B cell (primary cell): ENCODE results near the gene LEMD1. TPM values are rescaled to one million over a fixed set of nuclear protein-coding genes. Genes with fewer than 3 reads are reported as not detected.

Experiments used
- ATAC-seq: fragments of 200-7000 bp; cut with Tn5 transposase; one replicate; pipeline ENCODE4 v1.10.0; 2021; ENCODE audit warnings: low read depth, mild to moderate bottlenecking, moderate number of reproducible peaks, moderate library complexity
- CTCF ChIA-PET: fragments of 350-600 bp; sonication (Branson Sonifier 250); formaldehyde crosslinking; loops from one replicate; lab custom pipeline; 2021; ENCODE audit warnings: antibody characterized with exemption, inconsistent platforms; lab: Charles Lee
- POLR2A ChIA-PET: fragments of 350-600 bp; sonication (Branson Sonifier 250); formaldehyde crosslinking; loops from one replicate; lab custom pipeline; 2021; ENCODE audit warnings: antibody characterized with exemption; lab: Charles Lee
- DNase-seq: peaks from one replicate; pipeline ENCODE4 v3.0.0; 2013
- H2AFZ ChIP-seq: 2 replicates; pipeline ENCODE4 v1.6.1; 2012; ENCODE audit warnings: mild to moderate bottlenecking, low read depth, low read length; ENCODE audit not compliant: insufficient read depth, poor library complexity, severe bottlenecking
- H3K27ac ChIP-seq, 2 donors: 1 replicate in 1 of 2; 2 replicates in 1 of 2; pipeline ENCODE4 v1.5.1; 2012 to 2013; ENCODE audit warnings: low read length in 2 of 2, mild to moderate bottlenecking in 2 of 2, moderate library complexity in 1 of 2
- H3K27me3 ChIP-seq, 4 experiments: fragments of 200-600 bp in 1 of 4; sonication (generic) in 1 of 4; replicated peaks in 1 of 4; 1 replicate in 2 of 4; 2 replicates in 2 of 4; pipeline versions ENCODE4 v1.6.1 to v1.7.0; 2013 to 2016; ENCODE audit warnings: low read length in 3 of 4, mild to moderate bottlenecking in 2 of 4, mixed read lengths in 1 of 4, moderate library complexity in 1 of 4; ENCODE audit not compliant: insufficient read depth in 4 of 4, control insufficient read depth in 3 of 4; ENCODE audit errors: control extremely low read depth in 1 of 4
- H3K36me3 ChIP-seq, 2 experiments: replicated peaks in 1 of 2; 1 replicate in 1 of 2; 2 replicates in 1 of 2; pipeline versions ENCODE4 v1.6.1 to v1.7.1; 2013; ENCODE audit warnings: low read length in 1 of 2; ENCODE audit not compliant: insufficient read depth in 2 of 2, control insufficient read depth in 1 of 2; ENCODE audit errors: control extremely low read depth in 1 of 2, extremely low read depth in 1 of 2
- H3K4me1 ChIP-seq, 2 donors: fragments of 200-600 bp in 1 of 2; sonication (generic) in 1 of 2; 1 replicate in 1 of 2; 2 replicates in 1 of 2; pipeline versions ENCODE4 v1.5.1 to v1.6.1; 2013 to 2017; ENCODE audit warnings: low read length in 2 of 2; ENCODE audit not compliant: control insufficient read depth in 2 of 2, insufficient read depth in 2 of 2
- H3K4me2 ChIP-seq: replicated peaks from 2 replicates; pipeline ENCODE3; 2012; ENCODE audit warnings: mild to moderate bottlenecking, low read depth, low read length; ENCODE audit not compliant: poor library complexity, severe bottlenecking
- H3K4me3 ChIP-seq, 5 experiments: fragments of 200-600 bp in 1 of 5; sonication (generic) in 1 of 5; 1 replicate in 3 of 5; 2 replicates in 2 of 5; pipeline versions ENCODE4 v1.5.1 to v1.7.0; 2011 to 2016; ENCODE audit warnings: low read length in 4 of 5, mild to moderate bottlenecking in 4 of 5, low read depth in 2 of 5, control low read depth in 1 of 5, moderate library complexity in 1 of 5; ENCODE audit not compliant: insufficient read depth in 1 of 5; ENCODE audit errors: control extremely low read depth in 1 of 5, extremely low read depth in 1 of 5
- H3K79me2 ChIP-seq: fragments of 200-600 bp; sonication (generic); one replicate; pipeline ENCODE4 v1.6.0; 2016; ENCODE audit warnings: low read length; ENCODE audit not compliant: control insufficient read depth, insufficient read depth
- H3K9ac ChIP-seq: fragments of 200-600 bp; sonication (generic); 2 replicates; pipeline ENCODE4 v1.6.1; 2017; ENCODE audit warnings: mild to moderate bottlenecking, low read length, moderate library complexity
- H3K9me3 ChIP-seq, 3 donors: one replicate each; pipeline versions ENCODE4 v1.6.1 to v1.7.1; 2013; ENCODE audit warnings: low read length in 2 of 3; ENCODE audit not compliant: control insufficient read depth in 2 of 3, insufficient read depth in 1 of 3; ENCODE audit errors: control extremely low read depth in 1 of 3
- H4K20me1 ChIP-seq: 2 replicates; pipeline ENCODE4 v1.6.0; 2012; ENCODE audit warnings: mild to moderate bottlenecking, low read length; ENCODE audit not compliant: insufficient read depth, control insufficient read depth, poor library complexity, severe bottlenecking
- H3K27ac Mint-ChIP-seq: one replicate; pipeline ENCODE4 v1.8.0; 2021; ENCODE audit warnings: mixed read lengths
- H3K27me3 Mint-ChIP-seq: one replicate; pipeline ENCODE4 v1.8.0; 2021; ENCODE audit warnings: mixed read lengths
- H3K4me1 Mint-ChIP-seq: one replicate; pipeline ENCODE4 v1.8.0; 2021; ENCODE audit warnings: mixed read lengths
- H3K4me3 Mint-ChIP-seq: one replicate; pipeline ENCODE4 v1.8.0; 2021; ENCODE audit warnings: mixed read lengths
- H3K9me3 Mint-ChIP-seq: one replicate; pipeline ENCODE4 v1.8.0; 2022; ENCODE audit warnings: mixed read lengths; ENCODE audit not compliant: insufficient read depth
- EZH2 ChIP-seq: IDR thresholded peaks from 2 replicates; pipeline ENCODE4 v1.6.1; 2012; ENCODE audit warnings: borderline replicate concordance, low read depth, mild to moderate bottlenecking, moderate library complexity, low read length; ENCODE audit not compliant: insufficient read depth, poor library complexity, severe bottlenecking
- WGBS: methylation state at CpG from one replicate; pipeline ENCODE4 v1.1.5; 2013; ENCODE audit warnings: missing lambda C conversion rate; ENCODE audit not compliant: insufficient coverage; 5-methylcytosine and 5-hydroxymethylcytosine counted together
- intact Hi-C: fragments of 100-400 bp; cut with micrococcal nuclease; formaldehyde crosslinking; loops from one replicate; pipeline ENCODE4 v1.10.0; 2022
- polyA plus RNA-seq: library from polyadenylated mRNA; depleted of rRNA; stranded (reverse); fragments of >200 nt; gene quantifications from 2 replicates; pipeline ENCODE4 v1.2.3, GENCODE V29; 2012
- total RNA-seq, 2 donors: library from RNA; stranded (reverse); fragments of 120-200 nt in 1 of 2; gene quantifications; 1 replicate in 1 of 2; 2 replicates in 1 of 2; pipeline versions ENCODE4 v1.2.3 to v1.2.4, GENCODE V29; 2013 to 2022
- TF ChIP-seq, protein P1 (sequence below): fragments of 200-600 bp; IDR thresholded peaks from one replicate; pipeline ENCODE4 v1.8.0; 2022; ENCODE audit warnings: antibody characterized with exemption, mild to moderate bottlenecking

Gene LEMD1
- total and polyA plus RNA-seq, 2 donors (not counting 1 experiment from before 2014, with no cell fraction given): 0.57 TPM; not detected in 1

DNA sequence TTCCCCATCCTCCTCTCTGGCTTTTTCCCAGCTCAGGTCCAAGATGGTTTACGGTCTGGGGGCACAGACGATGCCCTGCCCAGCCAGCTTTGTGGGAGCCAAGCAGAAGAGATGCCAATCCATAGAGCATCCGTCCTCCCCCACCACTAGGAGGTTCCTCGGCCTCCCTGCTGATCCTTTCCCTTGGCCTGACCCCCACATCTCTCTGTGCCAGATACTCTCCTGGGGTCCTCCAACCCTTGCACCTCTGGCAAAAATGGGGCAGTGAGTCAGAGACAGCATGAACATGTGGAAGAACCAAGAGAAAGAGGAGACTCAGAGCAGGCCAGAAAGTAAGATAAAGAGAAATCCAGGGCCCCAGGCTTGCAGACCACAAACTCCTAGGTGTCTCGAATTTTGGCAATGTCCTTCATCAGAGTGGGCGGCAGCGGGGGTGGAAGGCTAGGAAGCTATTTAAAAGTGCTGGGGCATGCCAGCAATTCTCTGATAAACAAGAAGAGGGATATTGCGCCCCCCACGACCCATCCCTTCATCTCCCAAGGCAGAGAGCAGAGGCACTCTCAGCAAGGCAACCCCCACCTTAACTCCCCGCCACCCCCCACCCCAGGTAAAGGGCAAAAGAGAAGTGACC is 22.6 kb upstream of the LEMD1 start:
- Histone ChIP-seq H3K27ac (no peak overlapping the region), H3K4me1 (peaks cover 44 to 48% of the 10 kb centered on the region in 2 donors), H2AFZ (no peak overlapping the region), H3K27me3 (peaks cover 0 to 26% (median 2%) of the 10 kb centered on the region in 4 experiments), H3K9me3 (peaks cover 0 to 9% (median 0%) of the 10 kb centered on the region in 3 donors), H3K36me3 (no peaks in the 10 kb centered on the region), H4K20me1 (no peaks in the 10 kb centered on the region), H3K9ac (no peak overlapping the region), H3K4me3 (no peak overlapping the region), H3K79me2 (no peaks in the 10 kb centered on the region), H3K4me2 (no peak overlapping the region)
- ChIA-PET CTCF (interaction anchor here (0.7 to 17.1 kb wide), 5 partner anchors 42 to 1577 kb away, joined by 3 to 134 read pairs (median 3); partner anchors contain the start of gene TMCC2), POLR2A (interaction anchor here (0.6 kb wide), 1 partner anchor 133 kb away, joined by 7 read pairs; no protein-coding TSS in a partner anchor)
- H3K4me1 Mint-ChIP-seq: peaks cover 42% of the 10 kb centered on the region
- H3K27ac Mint-ChIP-seq: no peak overlapping the region
- 67% methylated on average over 3 of the region's 10 CpGs for WGBS
- intact Hi-C loops: no loop called here
- no peak for ATAC-seq
- H3K27me3 Mint-ChIP-seq: peaks cover 9% of the 10 kb centered on the region
- DNase-seq: no peak
- TF ChIP-seq EZH2: no peak
- TF ChIP-seq, protein P1, sequence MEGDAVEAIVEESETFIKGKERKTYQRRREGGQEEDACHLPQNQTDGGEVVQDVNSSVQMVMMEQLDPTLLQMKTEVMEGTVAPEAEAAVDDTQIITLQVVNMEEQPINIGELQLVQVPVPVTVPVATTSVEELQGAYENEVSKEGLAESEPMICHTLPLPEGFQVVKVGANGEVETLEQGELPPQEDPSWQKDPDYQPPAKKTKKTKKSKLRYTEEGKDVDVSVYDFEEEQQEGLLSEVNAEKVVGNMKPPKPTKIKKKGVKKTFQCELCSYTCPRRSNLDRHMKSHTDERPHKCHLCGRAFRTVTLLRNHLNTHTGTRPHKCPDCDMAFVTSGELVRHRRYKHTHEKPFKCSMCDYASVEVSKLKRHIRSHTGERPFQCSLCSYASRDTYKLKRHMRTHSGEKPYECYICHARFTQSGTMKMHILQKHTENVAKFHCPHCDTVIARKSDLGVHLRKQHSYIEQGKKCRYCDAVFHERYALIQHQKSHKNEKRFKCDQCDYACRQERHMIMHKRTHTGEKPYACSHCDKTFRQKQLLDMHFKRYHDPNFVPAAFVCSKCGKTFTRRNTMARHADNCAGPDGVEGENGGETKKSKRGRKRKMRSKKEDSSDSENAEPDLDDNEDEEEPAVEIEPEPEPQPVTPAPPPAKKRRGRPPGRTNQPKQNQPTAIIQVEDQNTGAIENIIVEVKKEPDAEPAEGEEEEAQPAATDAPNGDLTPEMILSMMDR: no peak
- no peaks in the 10 kb centered on the region for H3K9me3 Mint-ChIP-seq
- no peak overlapping the region for H3K4me3 Mint-ChIP-seq
